ENCODE measurements around the gene ABCA12. TPM values are rescaled to one million over a fixed set of nuclear protein-coding genes. Genes with fewer than 3 reads are reported as not detected.

ABCA12 gene
- total and polyA plus RNA-seq, 2 of the 13 experiments (the other 11 are each of a cell fraction or from before 2014, with no cell fraction given), result 0.02 to 0.07 TPM

DNA sequence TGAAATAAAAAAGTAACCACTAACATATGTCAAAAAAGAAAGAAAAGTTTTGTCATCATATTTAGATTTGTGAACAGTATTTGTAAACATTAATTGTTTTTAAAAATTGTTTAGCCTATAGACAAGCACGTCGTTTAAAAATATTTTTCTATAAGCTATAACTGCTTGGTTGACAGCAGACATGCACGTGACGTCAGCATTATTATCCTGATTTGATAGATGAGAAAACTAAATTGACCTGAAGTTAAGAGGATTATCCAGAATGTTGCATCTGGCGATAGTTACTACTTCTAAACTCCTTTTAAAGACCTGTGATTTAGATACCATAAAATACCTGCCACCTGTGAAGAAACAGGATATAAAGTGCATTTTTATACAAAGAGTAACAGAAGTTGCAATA is 172.0 kb downstream of the ABCA12 start:
- TF ChIP-seq ATF7 (IDR thresholded peaks at IDR 0.05), result peak; percentile 27; the same call in 1 of the 2 replicates
- TF ChIP-seq ATF7 (CRISPR knock-in tag; IDR thresholded peaks at IDR 0.05), result no peak
- no peak for TF ChIP-seq EEA1 (CRISPR knock-in tag; IDR thresholded peaks at IDR 0.05; ENCODE audit: borderline replicate concordance)
- peak; percentile 93 for TF ChIP-seq CREB1 (IDR thresholded peaks at IDR 0.05)
- no peak for TF ChIP-seq CREB1 (CRISPR knock-in tag; IDR thresholded peaks at IDR 0.05)
- no peak for TF ChIP-seq ZNF781 (CRISPR knock-in tag; IDR thresholded peaks at IDR 0.05; ENCODE audit: borderline replicate concordance, not compliant biosample characterization)
- BruUV-seq (replicated peaks), result no TSS peak
- H2AFZ ChIP-seq (ENCODE audit: low read length), result no peak overlapping the region
- ATAC-seq, result no peak
- H3K9me3 ChIP-seq (ENCODE audit: low read length), result no peaks in the 10 kb centered on the region
- no peak overlapping the region for H3K9ac ChIP-seq (ENCODE audit: insufficient read depth, low read depth, low read length)
- no peak overlapping the region for H3K4me3 ChIP-seq (replicated peaks in 1 of 3; ENCODE audit: insufficient read depth in 1 of 3, low read depth in 2 of 3, low read length in 3 of 3)
- ChIA-PET CTCF (ENCODE audit: low intra/inter-chr PET ratio, low total read pairs) (no interaction called here), POLR2A (no interaction called here)
- H3K36me3 ChIP-seq (replicated peaks in 1 of 2; ENCODE audit: control insufficient read depth in 1 of 2, insufficient read depth in 2 of 2, low read length in 2 of 2), result no peaks in the 10 kb centered on the region
- FAIRE-seq, result no peak
- H3K4me2 ChIP-seq (ENCODE audit: low read depth, low read length), result no peak overlapping the region
- H4K20me1 ChIP-seq (ENCODE audit: insufficient read depth, low read length), result no peaks in the 10 kb centered on the region
- no peaks in the 10 kb centered on the region for H3K79me2 ChIP-seq (ENCODE audit: insufficient read depth, low read length)
- intact Hi-C loops (cut with micrococcal nuclease; ENCODE audit: unreplicated experiment), result no loop called here
- 3% methylated on average over 5 of the region's 5 CpGs for WGBS (ENCODE audit: low lambda C conversion rate)
- H3K27me3 ChIP-seq (ENCODE audit: control insufficient read depth in 1 of 2, insufficient read depth in 2 of 2, low read length in 2 of 2), result no peaks in the 10 kb centered on the region
- no peaks in the 10 kb centered on the region for H3K4me1 ChIP-seq (ENCODE audit: insufficient read depth, low read length)
- in situ Hi-C loops (cut with HindIII; ENCODE audit: extremely low pct_ligation_motif_present, low pct_unique_long_range_greater_than_20kb), result loop anchor here (25.0 kb wide), 1 partner anchor 971 kb away; no protein-coding TSS in a partner anchor
- no peak for DNase-seq (ENCODE audit: low spot score)
- no peak overlapping the region for H3K27ac ChIP-seq (ENCODE audit: extremely low read length, insufficient read depth, low read length)

- DNase-seq (ENCODE audit: low spot score), result no peak
- CTCF ChIA-PET (ENCODE audit: low intra/inter-chr PET ratio, low total read pairs), result interaction anchor here (0.8 kb wide), 1 partner anchor 970 kb away, joined by 3 read pairs; no protein-coding TSS in a partner anchor
- no peak for TF ChIP-seq HNRNPH1 (optimal IDR thresholded peaks at IDR 0.05; ENCODE audit: low read depth, low read length)
- no peak for TF ChIP-seq ZNF138 (CRISPR knock-in tag; IDR thresholded peaks at IDR 0.05; ENCODE audit: low read depth)
- TF ChIP-seq STAG1 (CRISPR knock-in tag; IDR thresholded peaks at IDR 0.05), result peak; percentile 24; the same call in 1 of the 2 replicates
- no peak for TF ChIP-seq CHD4 (IDR thresholded peaks at IDR 0.05; ENCODE audit: borderline replicate concordance, low read length)
These were observed 177.7 kb downstream of the ABCA12 start for GRCh38 chr2:214960677-214961076.

More at GRCh38 chr2:214960677-214961076, 177.7 kb downstream of the ABCA12 start:
- Histone ChIP-seq H3K27me3 (ENCODE audit: control insufficient read depth in 1 of 2, insufficient read depth in 2 of 2, low read length in 2 of 2) (no peaks in the 10 kb centered on the region), H4K20me1 (ENCODE audit: insufficient read depth, low read length) (no peaks in the 10 kb centered on the region), H3K9ac (ENCODE audit: insufficient read depth, low read depth, low read length) (no peak overlapping the region), H2AFZ (ENCODE audit: low read length) (no peak overlapping the region), H3K4me2 (ENCODE audit: low read depth, low read length) (no peak overlapping the region), H3K4me1 (ENCODE audit: insufficient read depth, low read length) (no peaks in the 10 kb centered on the region), H3K27ac (ENCODE audit: extremely low read length, insufficient read depth, low read length) (no peak overlapping the region), H3K79me2 (ENCODE audit: insufficient read depth, low read length) (no peaks in the 10 kb centered on the region), H3K9me3 (ENCODE audit: low read length) (no peaks in the 10 kb centered on the region), H3K4me3 (replicated peaks in 1 of 3; ENCODE audit: insufficient read depth in 1 of 3, low read depth in 2 of 3, low read length in 3 of 3) (no peak overlapping the region), H3K36me3 (replicated peaks in 1 of 2; ENCODE audit: control insufficient read depth in 1 of 2, insufficient read depth in 2 of 2, low read length in 2 of 2) (no peaks in the 10 kb centered on the region)
- in situ Hi-C loops (cut with HindIII; ENCODE audit: extremely low pct_ligation_motif_present, low pct_unique_long_range_greater_than_20kb) (loop anchor here (25.0 kb wide), 1 partner anchor 977 kb away; no protein-coding TSS in a partner anchor), intact Hi-C loops (cut with micrococcal nuclease; ENCODE audit: unreplicated experiment) (loop anchor here (1.0 kb wide), 1 partner anchor 971 kb away; no protein-coding TSS in a partner anchor)
- no peak for FAIRE-seq
- POLR2A ChIA-PET, result no interaction called here
- ATAC-seq, result no peak
- BruUV-seq (replicated peaks), result no TSS peak

All from HepG2 (cell line).